Thoracic aorta (tissue), 2 donors: ENCODE data around the gene CLSTN3. TPM values are rescaled to one million over a fixed set of nuclear protein-coding genes. Genes with fewer than 3 reads are reported as not detected.

Experiments used
- ATAC-seq: fragments of 150-250 bp; one replicate; pipeline ENCODE4 v1.8.0; 2017; ENCODE audit warnings: low read depth; ENCODE audit not compliant: insufficient number of reproducible peaks, low FRiP score
- DNase-seq: peaks from one replicate; pipeline ENCODE4 v3.0.0-alpha.2; 2020; ENCODE audit warnings: low spot score
- H3K27ac ChIP-seq, 2 donors: fragments of 200-600 bp; sonication (generic); 1 replicate in 1 of 2; 2 replicates in 1 of 2; pipeline ENCODE4 v1.5.1; 2016; ENCODE audit warnings: mild to moderate bottlenecking in 2 of 2, moderate library complexity in 2 of 2
- H3K27me3 ChIP-seq: fragments of 200-600 bp; sonication (generic); replicated peaks from 2 replicates; pipeline ENCODE4 v1.6.0; 2016; ENCODE audit warnings: mild to moderate bottlenecking; ENCODE audit not compliant: insufficient read depth
- H3K36me3 ChIP-seq: fragments of 200-600 bp; sonication (generic); one replicate; pipeline ENCODE4 v1.5.1; 2016
- H3K4me1 ChIP-seq, 2 donors: fragments of 200-600 bp; sonication (generic); 1 replicate in 1 of 2; 2 replicates in 1 of 2; pipeline versions ENCODE4 v1.5.1 to v1.6.0; 2016; ENCODE audit warnings: low read depth in 2 of 2, mild to moderate bottlenecking in 1 of 2; ENCODE audit not compliant: control insufficient read depth in 1 of 2
- H3K4me3 ChIP-seq: fragments of 200-600 bp; sonication (generic); 2 replicates; pipeline ENCODE4 v1.5.1; 2016; ENCODE audit warnings: mild to moderate bottlenecking
- H3K9me3 ChIP-seq: fragments of 200-600 bp; sonication (generic); 2 replicates; pipeline ENCODE4 v1.5.1; 2016
- total RNA-seq, 2 donors: library from RNA; depleted of rRNA; stranded (reverse); fragments of >200 nt; gene quantifications; one replicate each; pipeline versions ENCODE4 v1.1.0 to v1.2.3, GENCODE V29; 2016
- TF ChIP-seq, protein P1 (sequence below): fragments of 200-600 bp; sonication (generic); IDR thresholded peaks from one replicate; pipeline ENCODE4 v1.5.1; 2019; ENCODE audit warnings: antibody characterized with exemption

The CLSTN3 gene
- total RNA-seq, 2 donors from 2014 or later: 27.2 to 28.9 TPM

DNA sequence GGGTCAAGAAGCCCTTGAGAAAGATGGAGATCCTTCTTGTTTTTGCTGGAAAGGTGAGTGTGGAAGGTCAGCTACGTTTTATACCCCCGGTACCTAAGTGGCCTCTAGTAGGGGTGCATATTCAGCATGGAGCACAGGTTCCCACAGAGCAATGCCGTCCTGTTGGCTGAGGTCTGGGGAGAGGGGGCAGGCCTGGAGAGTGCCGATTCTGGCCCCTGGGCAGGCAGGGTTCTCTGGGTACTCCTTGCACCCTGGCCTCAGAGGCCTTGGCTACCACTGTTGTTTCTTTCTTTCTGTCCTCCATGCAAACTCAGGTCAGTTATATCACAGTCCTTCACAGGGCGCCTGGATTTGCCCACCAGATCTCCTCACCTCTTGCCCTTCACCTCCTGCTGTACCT, 10.0 kb upstream of the CLSTN3 start:
- H3K36me3 ChIP-seq: no peaks in the 10 kb centered on the region
- DNase-seq (no peak), ATAC-seq (no peak)
- no peaks in the 10 kb centered on the region for H3K4me1 ChIP-seq
- H3K9me3 ChIP-seq: no peaks in the 10 kb centered on the region
- TF ChIP-seq, protein P1, sequence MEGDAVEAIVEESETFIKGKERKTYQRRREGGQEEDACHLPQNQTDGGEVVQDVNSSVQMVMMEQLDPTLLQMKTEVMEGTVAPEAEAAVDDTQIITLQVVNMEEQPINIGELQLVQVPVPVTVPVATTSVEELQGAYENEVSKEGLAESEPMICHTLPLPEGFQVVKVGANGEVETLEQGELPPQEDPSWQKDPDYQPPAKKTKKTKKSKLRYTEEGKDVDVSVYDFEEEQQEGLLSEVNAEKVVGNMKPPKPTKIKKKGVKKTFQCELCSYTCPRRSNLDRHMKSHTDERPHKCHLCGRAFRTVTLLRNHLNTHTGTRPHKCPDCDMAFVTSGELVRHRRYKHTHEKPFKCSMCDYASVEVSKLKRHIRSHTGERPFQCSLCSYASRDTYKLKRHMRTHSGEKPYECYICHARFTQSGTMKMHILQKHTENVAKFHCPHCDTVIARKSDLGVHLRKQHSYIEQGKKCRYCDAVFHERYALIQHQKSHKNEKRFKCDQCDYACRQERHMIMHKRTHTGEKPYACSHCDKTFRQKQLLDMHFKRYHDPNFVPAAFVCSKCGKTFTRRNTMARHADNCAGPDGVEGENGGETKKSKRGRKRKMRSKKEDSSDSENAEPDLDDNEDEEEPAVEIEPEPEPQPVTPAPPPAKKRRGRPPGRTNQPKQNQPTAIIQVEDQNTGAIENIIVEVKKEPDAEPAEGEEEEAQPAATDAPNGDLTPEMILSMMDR: no peak
- no peak overlapping the region for H3K27ac ChIP-seq
- no peaks in the 10 kb centered on the region for H3K27me3 ChIP-seq
- no peak overlapping the region for H3K4me3 ChIP-seq

- no peaks in the 10 kb centered on the region for H3K4me1 ChIP-seq
- H3K27ac ChIP-seq: no peak overlapping the region
- no peaks in the 10 kb centered on the region for H3K27me3 ChIP-seq
- ATAC-seq (no peak), DNase-seq (no peak)
- no peaks in the 10 kb centered on the region for H3K36me3 ChIP-seq
- H3K9me3 ChIP-seq: no peaks in the 10 kb centered on the region
- no peak overlapping the region for H3K4me3 ChIP-seq
- TF ChIP-seq, protein P1: no peak
These were observed 8.8 kb upstream of the CLSTN3 start for GRCh38 chr12:7121324-7121723.

- H3K9me3 ChIP-seq: no peaks in the 10 kb centered on the region
- TF ChIP-seq, protein P1: no peak
- H3K4me1 ChIP-seq: no peaks in the 10 kb centered on the region
- DNase-seq (no peak), ATAC-seq (no peak)
- H3K27me3 ChIP-seq: no peaks in the 10 kb centered on the region
- no peak overlapping the region for H3K4me3 ChIP-seq
- H3K27ac ChIP-seq: no peak overlapping the region
- no peaks in the 10 kb centered on the region for H3K36me3 ChIP-seq
These were observed 7.1 kb upstream of the CLSTN3 start for GRCh38 chr12:7122811-7123769.

GRCh38 chr12:7123806-7124522, 6.2 kb upstream of the CLSTN3 start:
- DNase-seq (no peak), ATAC-seq (no peak)
- TF ChIP-seq, protein P1: no peak
- no peaks in the 10 kb centered on the region for H3K9me3 ChIP-seq
- no peak overlapping the region for H3K4me3 ChIP-seq
- H3K27me3 ChIP-seq: no peaks in the 10 kb centered on the region
- peaks cover 0 to under 1% of the 10 kb centered on the region in 2 donors for H3K4me1 ChIP-seq
- H3K36me3 ChIP-seq: no peaks in the 10 kb centered on the region
- no peak overlapping the region for H3K27ac ChIP-seq

- H3K4me1 ChIP-seq: peaks cover 8% of the 10 kb centered on the region in 2 donors
- no peak for ATAC-seq
- no peaks in the 10 kb centered on the region for H3K9me3 ChIP-seq
- H3K36me3 ChIP-seq: no peaks in the 10 kb centered on the region
- no peak overlapping the region for H3K4me3 ChIP-seq
- TF ChIP-seq, protein P1: no peak
- no peak for DNase-seq
- no peaks in the 10 kb centered on the region for H3K27me3 ChIP-seq
- no peak overlapping the region for H3K27ac ChIP-seq
These were observed 4.4 kb upstream of the CLSTN3 start for GRCh38 chr12:7125632-7126227.
